Measurements from ENCODE around the gene CIDEC. TPM values are rescaled to one million over a fixed set of nuclear protein-coding genes. Genes with fewer than 3 reads are reported as not detected.
A peak's percentile ranks its signal among the peaks of the same experiment; 100 is the strongest.

Gene CIDEC
- total and polyA plus RNA-seq, 9 of the 15 experiments (the other 6 are each of a cell fraction or from before 2014, with no cell fraction given), result not detected

DNA sequence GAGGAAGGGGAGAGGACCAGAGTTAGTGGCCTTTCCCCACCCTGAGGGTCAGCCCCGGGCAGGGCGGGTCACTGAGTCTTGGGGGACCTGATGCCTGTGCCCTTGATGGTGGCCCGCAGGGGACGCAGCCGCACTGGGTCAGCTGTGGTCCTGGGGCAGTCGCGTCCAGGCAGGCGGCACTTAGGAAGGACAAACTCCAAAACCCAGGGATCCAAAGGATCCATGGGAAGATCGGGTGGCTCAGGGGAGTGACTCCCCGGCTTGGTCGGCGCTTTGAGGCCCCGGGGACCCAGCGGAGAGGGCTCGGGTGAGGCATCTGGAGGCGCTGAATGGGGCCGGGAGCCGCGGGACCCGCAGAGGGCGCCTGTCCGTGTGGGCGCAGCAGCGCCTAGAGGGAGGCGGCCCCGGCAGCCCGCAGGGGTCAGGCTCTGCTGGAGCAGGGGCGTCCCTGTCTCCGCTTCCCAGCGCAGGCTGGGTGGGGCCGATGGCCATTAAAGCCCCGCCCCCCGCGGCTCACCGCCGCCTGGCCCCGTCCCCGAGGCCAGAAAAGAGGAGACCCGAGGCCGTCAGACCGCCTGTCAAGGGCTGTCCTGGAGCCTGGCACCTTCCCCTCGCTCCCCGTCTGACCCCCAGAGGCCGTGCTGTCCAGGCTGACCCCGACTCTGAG is 17.5 kb downstream of the CIDEC start (continued):
- TF ChIP-seq ETS2 (tag; IDR thresholded peaks at IDR 0.05; ENCODE audit: borderline replicate concordance, poor library complexity, severe bottlenecking) (no peak), L3MBTL2 (IDR thresholded peaks at IDR 0.05) (peak; percentile 80; the same call in 1 of the 2 replicates), CHD1 (IDR thresholded peaks at IDR 0.05; ENCODE audit: low read length) (no peak), SRSF9 (IDR thresholded peaks at IDR 0.05; ENCODE audit: borderline replicate concordance, low read depth, low read length) (no peak), JUND (IDR thresholded peaks at IDR 0.05; ENCODE audit: borderline replicate concordance, low read depth, low read length) (peak; percentile 68), JUND (tag; IDR thresholded peaks at IDR 0.05; ENCODE audit: borderline replicate concordance, low read depth, low read length) (no peak; the same call in 2 of the 3 replicates), XRCC3 (IDR thresholded peaks at IDR 0.05) (no peak), ZNF253 (CRISPR knock-in tag; conservative IDR thresholded peaks at IDR 0.05) (no peak), ZBTB1 (CRISPR knock-in tag; IDR thresholded peaks at IDR 0.05; ENCODE audit: borderline replicate concordance, low read depth) (no peak; the same call in 1 of the 2 replicates), THRAP3 (IDR thresholded peaks at IDR 0.05; ENCODE audit: borderline replicate concordance) (no peak), TAL1 (IDR thresholded peaks at IDR 0.05) (no peak), MYBL2 (IDR thresholded peaks at IDR 0.05; ENCODE audit: low read depth) (no peak), MYBL2 (CRISPR knock-in tag; IDR thresholded peaks at IDR 0.05; ENCODE audit: borderline replicate concordance) (no peak), POLR2B (IDR thresholded peaks at IDR 0.05; ENCODE audit: low read depth, partially characterized antibody) (peak; percentile 67), CREBBP (IDR thresholded peaks at IDR 0.05; ENCODE audit: low read depth, low read length) (no peak), ZNF23 (CRISPR knock-in tag; IDR thresholded peaks at IDR 0.05) (no peak), ZNF347 (CRISPR knock-in tag; IDR thresholded peaks at IDR 0.05; ENCODE audit: low read depth) (no peak), STAT5A (IDR thresholded peaks at IDR 0.05; ENCODE audit: borderline replicate concordance, low read length) (no peak; the same call in 1 of the 2 replicates), TARDBP (IDR thresholded peaks at IDR 0.05) (no peak)
- TF ChIP-seq, protein P1, sequence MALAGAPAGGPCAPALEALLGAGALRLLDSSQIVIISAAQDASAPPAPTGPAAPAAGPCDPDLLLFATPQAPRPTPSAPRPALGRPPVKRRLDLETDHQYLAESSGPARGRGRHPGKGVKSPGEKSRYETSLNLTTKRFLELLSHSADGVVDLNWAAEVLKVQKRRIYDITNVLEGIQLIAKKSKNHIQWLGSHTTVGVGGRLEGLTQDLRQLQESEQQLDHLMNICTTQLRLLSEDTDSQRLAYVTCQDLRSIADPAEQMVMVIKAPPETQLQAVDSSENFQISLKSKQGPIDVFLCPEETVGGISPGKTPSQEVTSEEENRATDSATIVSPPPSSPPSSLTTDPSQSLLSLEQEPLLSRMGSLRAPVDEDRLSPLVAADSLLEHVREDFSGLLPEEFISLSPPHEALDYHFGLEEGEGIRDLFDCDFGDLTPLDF (CRISPR knock-in tag; IDR thresholded peaks at IDR 0.05), result peak; percentile 65; the same call in 1 of the 2 replicates
- TF ChIP-seq, protein P2, sequence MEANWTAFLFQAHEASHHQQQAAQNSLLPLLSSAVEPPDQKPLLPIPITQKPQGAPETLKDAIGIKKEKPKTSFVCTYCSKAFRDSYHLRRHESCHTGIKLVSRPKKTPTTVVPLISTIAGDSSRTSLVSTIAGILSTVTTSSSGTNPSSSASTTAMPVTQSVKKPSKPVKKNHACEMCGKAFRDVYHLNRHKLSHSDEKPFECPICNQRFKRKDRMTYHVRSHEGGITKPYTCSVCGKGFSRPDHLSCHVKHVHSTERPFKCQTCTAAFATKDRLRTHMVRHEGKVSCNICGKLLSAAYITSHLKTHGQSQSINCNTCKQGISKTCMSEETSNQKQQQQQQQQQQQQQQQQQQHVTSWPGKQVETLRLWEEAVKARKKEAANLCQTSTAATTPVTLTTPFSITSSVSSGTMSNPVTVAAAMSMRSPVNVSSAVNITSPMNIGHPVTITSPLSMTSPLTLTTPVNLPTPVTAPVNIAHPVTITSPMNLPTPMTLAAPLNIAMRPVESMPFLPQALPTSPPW (CRISPR knock-in tag; IDR thresholded peaks at IDR 0.05), result peak; percentile 75
- TF ChIP-seq, protein P3, sequence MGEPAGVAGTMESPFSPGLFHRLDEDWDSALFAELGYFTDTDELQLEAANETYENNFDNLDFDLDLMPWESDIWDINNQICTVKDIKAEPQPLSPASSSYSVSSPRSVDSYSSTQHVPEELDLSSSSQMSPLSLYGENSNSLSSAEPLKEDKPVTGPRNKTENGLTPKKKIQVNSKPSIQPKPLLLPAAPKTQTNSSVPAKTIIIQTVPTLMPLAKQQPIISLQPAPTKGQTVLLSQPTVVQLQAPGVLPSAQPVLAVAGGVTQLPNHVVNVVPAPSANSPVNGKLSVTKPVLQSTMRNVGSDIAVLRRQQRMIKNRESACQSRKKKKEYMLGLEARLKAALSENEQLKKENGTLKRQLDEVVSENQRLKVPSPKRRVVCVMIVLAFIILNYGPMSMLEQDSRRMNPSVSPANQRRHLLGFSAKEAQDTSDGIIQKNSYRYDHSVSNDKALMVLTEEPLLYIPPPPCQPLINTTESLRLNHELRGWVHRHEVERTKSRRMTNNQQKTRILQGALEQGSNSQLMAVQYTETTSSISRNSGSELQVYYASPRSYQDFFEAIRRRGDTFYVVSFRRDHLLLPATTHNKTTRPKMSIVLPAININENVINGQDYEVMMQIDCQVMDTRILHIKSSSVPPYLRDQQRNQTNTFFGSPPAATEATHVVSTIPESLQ (CRISPR knock-in tag; IDR thresholded peaks at IDR 0.05), result peak; percentile 27; the same call in 1 of the 2 replicates
- TF ChIP-seq, protein P4, sequence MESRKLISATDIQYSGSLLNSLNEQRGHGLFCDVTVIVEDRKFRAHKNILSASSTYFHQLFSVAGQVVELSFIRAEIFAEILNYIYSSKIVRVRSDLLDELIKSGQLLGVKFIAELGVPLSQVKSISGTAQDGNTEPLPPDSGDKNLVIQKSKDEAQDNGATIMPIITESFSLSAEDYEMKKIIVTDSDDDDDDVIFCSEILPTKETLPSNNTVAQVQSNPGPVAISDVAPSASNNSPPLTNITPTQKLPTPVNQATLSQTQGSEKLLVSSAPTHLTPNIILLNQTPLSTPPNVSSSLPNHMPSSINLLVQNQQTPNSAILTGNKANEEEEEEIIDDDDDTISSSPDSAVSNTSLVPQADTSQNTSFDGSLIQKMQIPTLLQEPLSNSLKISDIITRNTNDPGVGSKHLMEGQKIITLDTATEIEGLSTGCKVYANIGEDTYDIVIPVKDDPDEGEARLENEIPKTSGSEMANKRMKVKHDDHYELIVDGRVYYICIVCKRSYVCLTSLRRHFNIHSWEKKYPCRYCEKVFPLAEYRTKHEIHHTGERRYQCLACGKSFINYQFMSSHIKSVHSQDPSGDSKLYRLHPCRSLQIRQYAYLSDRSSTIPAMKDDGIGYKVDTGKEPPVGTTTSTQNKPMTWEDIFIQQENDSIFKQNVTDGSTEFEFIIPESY (CRISPR knock-in tag; IDR thresholded peaks at IDR 0.05), result peak; percentile 82
